ENCODE results near the gene AQP12A. TPM values are rescaled to one million over a fixed set of nuclear protein-coding genes. Genes with fewer than 3 reads are reported as not detected.

The AQP12A gene
- total and polyA plus RNA-seq, 9 of the 15 experiments (the other 6 are each of a cell fraction or from before 2014, with no cell fraction given): not detected

- FAIRE-seq (no peak), DNase-seq (ENCODE audit: extremely low read depth in 1 of 4, low spot score in 3 of 4) (no peak), ATAC-seq (no peak)
- Histone ChIP-seq H3K9me1 (ENCODE audit: control insufficient read depth, insufficient read depth, low read length) (no peaks in the 10 kb centered on the region), H2AFZ (ENCODE audit: low read depth, low read length) (no peak overlapping the region), H3K27me3 (ENCODE audit: control insufficient read depth in 2 of 2, insufficient read depth in 2 of 2, low read length in 2 of 2) (peaks cover 0 to 68% of the 10 kb centered on the region in 2 experiments; a peak in 3 of 5 replicates), H3K27ac (ENCODE audit: extremely low read depth, low read depth, low read length) (no peak overlapping the region), H3K4me2 (ENCODE audit: insufficient read depth, low read length) (no peak overlapping the region), H3K4me1 (replicated peaks in 1 of 2; ENCODE audit: control insufficient read depth in 2 of 2, insufficient read depth in 2 of 2, low read length in 2 of 2) (peaks cover 0 to 8% of the 10 kb centered on the region in 2 experiments; a peak in 1 of 5 replicates), H4K20me1 (replicated peaks; ENCODE audit: control insufficient read depth, insufficient read depth, low read length) (no peaks in the 10 kb centered on the region), H3K36me3 (ENCODE audit: control insufficient read depth, insufficient read depth, low read length) (no peaks in the 10 kb centered on the region), H3K4me3 (no peak overlapping the region), H3K9ac (ENCODE audit: insufficient read depth in 1 of 2, low read depth in 2 of 2, low read length in 2 of 2) (no peak overlapping the region), H3K79me2 (ENCODE audit: control insufficient read depth, insufficient read depth, low read length) (no peaks in the 10 kb centered on the region), H3K9me3 (replicated peaks; ENCODE audit: control insufficient read depth, insufficient read depth, low read depth, low read length) (no peaks in the 10 kb centered on the region)
- BruUV-seq (replicated peaks): no TSS peak
- TF ChIP-seq KLF13 (tag; IDR thresholded peaks at IDR 0.05; ENCODE audit: borderline replicate concordance, low read depth): no peak
- TF ChIP-seq ZNF354B (CRISPR knock-in tag; IDR thresholded peaks at IDR 0.05): no peak
- no peak for TF ChIP-seq MAFK (IDR thresholded peaks at IDR 0.05; ENCODE audit: low read length)
- no peak for TF ChIP-seq ZNF57 (CRISPR knock-in tag; IDR thresholded peaks at IDR 0.05)
- ChIA-PET POLR2A (no interaction called here), CTCF (ENCODE audit: low intra/inter-chr PET ratio) (no interaction called here)
- in situ Hi-C loops (cut with MboI): no loop called here
- WGBS (ENCODE audit: insufficient coverage, low coverage, missing lambda C conversion rate): 0% methylated on average over 3 of the region's 7 CpGs
- intact Hi-C loops (cut with micrococcal nuclease): no loop called here
These were observed 34.0 kb downstream of the AQP12A start for GRCh38 chr2:240725671-240726070.

DNA sequence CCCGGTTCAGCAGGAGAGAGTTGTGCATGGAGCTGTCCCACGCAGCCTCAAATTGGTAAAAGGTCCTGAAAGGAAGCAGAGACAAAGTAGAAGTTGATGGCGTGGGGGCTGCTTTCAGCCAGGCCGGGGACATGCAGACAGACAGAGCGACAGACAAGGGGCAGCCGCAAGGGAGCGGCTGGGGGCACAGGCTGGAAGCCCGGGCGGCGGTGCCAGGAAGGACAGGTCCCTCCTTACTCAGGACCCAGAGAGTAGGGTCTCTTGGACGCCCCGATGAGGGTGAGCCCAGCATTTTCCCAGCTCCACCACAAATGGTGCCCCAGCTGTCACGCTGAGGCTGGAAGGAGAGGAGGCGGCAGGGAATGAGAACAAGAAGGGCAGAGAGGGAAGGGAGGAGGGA lies 35.2 kb downstream of the AQP12A start:
- Histone ChIP-seq H3K36me3 (ENCODE audit: control insufficient read depth, insufficient read depth, low read length) (no peaks in the 10 kb centered on the region), H3K27ac (ENCODE audit: extremely low read depth, low read depth, low read length) (no peak overlapping the region), H3K9me3 (replicated peaks; ENCODE audit: control insufficient read depth, insufficient read depth, low read depth, low read length) (no peaks in the 10 kb centered on the region), H2AFZ (ENCODE audit: low read depth, low read length) (no peak overlapping the region), H3K79me2 (ENCODE audit: control insufficient read depth, insufficient read depth, low read length) (no peaks in the 10 kb centered on the region), H3K9ac (ENCODE audit: insufficient read depth in 1 of 2, low read depth in 2 of 2, low read length in 2 of 2) (no peak overlapping the region), H3K27me3 (ENCODE audit: control insufficient read depth in 2 of 2, insufficient read depth in 2 of 2, low read length in 2 of 2) (peaks cover 0 to 56% of the 10 kb centered on the region in 2 experiments; a peak in 3 of 5 replicates), H3K4me3 (no peak overlapping the region), H3K4me2 (ENCODE audit: insufficient read depth, low read length) (no peak overlapping the region), H3K4me1 (replicated peaks in 1 of 2; ENCODE audit: control insufficient read depth in 2 of 2, insufficient read depth in 2 of 2, low read length in 2 of 2) (peaks cover 0 to 8% of the 10 kb centered on the region in 2 experiments; a peak in 1 of 5 replicates), H3K9me1 (ENCODE audit: control insufficient read depth, insufficient read depth, low read length) (no peaks in the 10 kb centered on the region), H4K20me1 (replicated peaks; ENCODE audit: control insufficient read depth, insufficient read depth, low read length) (no peaks in the 10 kb centered on the region)
- FAIRE-seq (no peak), ATAC-seq (no peak), DNase-seq (ENCODE audit: extremely low read depth in 1 of 4, low spot score in 3 of 4) (no peak)
- ChIA-PET CTCF (ENCODE audit: low intra/inter-chr PET ratio) (no interaction called here), POLR2A (no interaction called here)
- no peak for TF ChIP-seq ZBTB2 (IDR thresholded peaks at IDR 0.05)
- TF ChIP-seq, protein P1, sequence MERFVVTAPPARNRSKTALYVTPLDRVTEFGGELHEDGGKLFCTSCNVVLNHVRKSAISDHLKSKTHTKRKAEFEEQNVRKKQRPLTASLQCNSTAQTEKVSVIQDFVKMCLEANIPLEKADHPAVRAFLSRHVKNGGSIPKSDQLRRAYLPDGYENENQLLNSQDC (CRISPR knock-in tag; IDR thresholded peaks at IDR 0.05): no peak
- TF ChIP-seq, protein P2, sequence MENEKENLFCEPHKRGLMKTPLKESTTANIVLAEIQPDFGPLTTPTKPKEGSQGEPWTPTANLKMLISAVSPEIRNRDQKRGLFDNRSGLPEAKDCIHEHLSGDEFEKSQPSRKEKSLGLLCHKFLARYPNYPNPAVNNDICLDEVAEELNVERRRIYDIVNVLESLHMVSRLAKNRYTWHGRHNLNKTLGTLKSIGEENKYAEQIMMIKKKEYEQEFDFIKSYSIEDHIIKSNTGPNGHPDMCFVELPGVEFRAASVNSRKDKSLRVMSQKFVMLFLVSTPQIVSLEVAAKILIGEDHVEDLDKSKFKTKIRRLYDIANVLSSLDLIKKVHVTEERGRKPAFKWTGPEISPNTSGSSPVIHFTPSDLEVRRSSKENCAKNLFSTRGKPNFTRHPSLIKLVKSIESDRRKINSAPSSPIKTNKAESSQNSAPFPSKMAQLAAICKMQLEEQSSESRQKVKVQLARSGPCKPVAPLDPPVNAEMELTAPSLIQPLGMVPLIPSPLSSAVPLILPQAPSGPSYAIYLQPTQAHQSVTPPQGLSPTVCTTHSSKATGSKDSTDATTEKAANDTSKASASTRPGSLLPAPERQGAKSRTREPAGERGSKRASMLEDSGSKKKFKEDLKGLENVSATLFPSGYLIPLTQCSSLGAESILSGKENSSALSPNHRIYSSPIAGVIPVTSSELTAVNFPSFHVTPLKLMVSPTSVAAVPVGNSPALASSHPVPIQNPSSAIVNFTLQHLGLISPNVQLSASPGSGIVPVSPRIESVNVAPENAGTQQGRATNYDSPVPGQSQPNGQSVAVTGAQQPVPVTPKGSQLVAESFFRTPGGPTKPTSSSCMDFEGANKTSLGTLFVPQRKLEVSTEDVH (IDR thresholded peaks at IDR 0.05; ENCODE audit: low read depth, partially characterized antibody): no peak
- WGBS (ENCODE audit: insufficient coverage, low coverage, missing lambda C conversion rate): 0% methylated on average over 7 of the region's 14 CpGs
- in situ Hi-C loops (cut with MboI) (no loop called here), intact Hi-C loops (cut with micrococcal nuclease) (no loop called here)
- no TSS peak for BruUV-seq (replicated peaks)
